Cardiac muscle cell (in vitro differentiated cells and primary cell): ENCODE results near the gene TMOD4. TPM values are rescaled to one million over a fixed set of nuclear protein-coding genes. Genes with fewer than 3 reads are reported as not detected.

ENCODE experiments used
- DNase-seq, 2 donors: peaks; one replicate each; pipeline versions ENCODE4 v3.0.0 to v3.0.0-alpha.2; 2010 to 2017; ENCODE audit warnings: low read depth in 1 of 2, low spot score in 1 of 2
- H3K27ac ChIP-seq: fragments of 200-600 bp; sonication (generic); 2 replicates; pipeline ENCODE4 v1.5.1; 2016
- H3K27me3 ChIP-seq: fragments of 200-600 bp; sonication (generic); 2 replicates; pipeline ENCODE4 v1.6.0; 2016; ENCODE audit warnings: control low read depth
- H3K36me3 ChIP-seq: fragments of 200-600 bp; sonication (generic); 2 replicates; pipeline ENCODE4 v1.5.1; 2016; ENCODE audit warnings: control low read depth
- H3K4me1 ChIP-seq: fragments of 200-600 bp; sonication (generic); 2 replicates; pipeline ENCODE4 v1.8.1; 2017; ENCODE audit warnings: low read depth, mild to moderate bottlenecking, mixed run types
- H3K4me3 ChIP-seq: fragments of 200-600 bp; sonication (generic); 2 replicates; pipeline ENCODE4 v1.5.1; 2016; ENCODE audit warnings: mild to moderate bottlenecking
- H3K9me3 ChIP-seq: fragments of 200-600 bp; sonication (generic); 2 replicates; pipeline ENCODE4 v1.5.1; 2017; ENCODE audit warnings: low read depth, mild to moderate bottlenecking, control low read depth
- CTCF ChIP-seq: IDR thresholded peaks from 2 replicates; pipeline ENCODE4 v1.5.1; 2012; ENCODE audit warnings: low read depth, mild to moderate bottlenecking, low read length
- polyA plus RNA-seq: library from polyadenylated mRNA; unstranded; fragments of >200 nt; fragmentation: Nextera tagmentation; extraction: Ambion mirVana; gene quantifications from 2 replicates; pipeline ENCODE4 v1.2.1, GENCODE V29; 2016
- total RNA-seq: library from RNA; depleted of rRNA; stranded (reverse); fragments of >200 nt; gene quantifications from 2 replicates; pipeline ENCODE4 v1.2.3, GENCODE V29; 2016

The TMOD4 gene
- total and polyA plus RNA-seq, 2 experiments from 2014 or later = 0.48 TPM; not detected in 1

GRCh38 chr1:151159373-151159772 is 16.4 kb downstream of the TMOD4 start:
- no peak for DNase-seq
- H3K4me1 ChIP-seq = peaks cover 5% of the 10 kb centered on the region
- TF ChIP-seq CTCF = no peak
- H3K9me3 ChIP-seq = no peaks in the 10 kb centered on the region
- peak overlapping the region; percentile 51 for H3K27ac ChIP-seq
- H3K36me3 ChIP-seq = peaks cover 14% of the 10 kb centered on the region
- H3K4me3 ChIP-seq = no peak overlapping the region
- no peaks in the 10 kb centered on the region for H3K27me3 ChIP-seq

GRCh38 chr1:151158751-151159251 is 17.0 kb downstream of the TMOD4 start:
- Histone ChIP-seq H3K27ac (peak overlapping the region; percentile 51), H3K9me3 (no peaks in the 10 kb centered on the region), H3K4me1 (no peaks in the 10 kb centered on the region), H3K4me3 (no peak overlapping the region), H3K27me3 (no peaks in the 10 kb centered on the region), H3K36me3 (peaks cover 14% of the 10 kb centered on the region)
- no peak for TF ChIP-seq CTCF
- DNase-seq = no peak

- no peaks in the 10 kb centered on the region for H3K9me3 ChIP-seq
- H3K27me3 ChIP-seq = no peaks in the 10 kb centered on the region
- TF ChIP-seq CTCF = no peak
- H3K27ac ChIP-seq = no peak overlapping the region
- no peak for DNase-seq
- no peak overlapping the region for H3K4me3 ChIP-seq
- peaks cover 14% of the 10 kb centered on the region for H3K36me3 ChIP-seq
- no peaks in the 10 kb centered on the region for H3K4me1 ChIP-seq
Measured at GRCh38 chr1:151158326-151158725, 17.5 kb downstream of the TMOD4 start.

GRCh38 chr1:151157067-151157531 is 18.7 kb downstream of the TMOD4 start:
- no peak overlapping the region for H3K27ac ChIP-seq
- no peaks in the 10 kb centered on the region for H3K4me1 ChIP-seq
- no peak for TF ChIP-seq CTCF
- peaks cover 14% of the 10 kb centered on the region for H3K36me3 ChIP-seq
- DNase-seq = no peak
- H3K4me3 ChIP-seq = no peak overlapping the region
- no peaks in the 10 kb centered on the region for H3K27me3 ChIP-seq
- no peaks in the 10 kb centered on the region for H3K9me3 ChIP-seq

- Histone ChIP-seq H3K27ac (no peak within 1 kb of the TSS), H3K9me3 (no peaks in the 10 kb centered on the region), H3K4me1 (no peaks in the 10 kb centered on the region), H3K36me3 (peaks cover 10% of the 10 kb centered on the region), H3K27me3 (no peaks in the 10 kb centered on the region), H3K4me3 (no peak within 1 kb of the TSS)
- DNase-seq = no peak
- no peak for TF ChIP-seq CTCF
Measured at GRCh38 chr1:151156515-151156819, 19.3 kb downstream of the TMOD4 start, which contains the start of gene TNFAIP8L2. Gene TNFAIP8L2, plus strand, starts transcription at chr1:151156649. Its CDS starts 2,049 bp downstream, at chr1:151158698.
